Endothelial cell of umbilical vein (primary cell): ENCODE data around the gene TLR8. TPM values are rescaled to one million over a fixed set of nuclear protein-coding genes. Genes with fewer than 3 reads are reported as not detected.
A peak's percentile ranks its signal among the peaks of the same experiment; 100 is the strongest.

ENCODE experiments used
- BruUV-seq: library from RNA; stranded (reverse); fragments of 400-500 nt; replicated peaks from 2 replicates; lab custom pipeline; 2021; lab: Mats Ljungman, UMichigan
- CTCF ChIA-PET: fragments of 300-600, 350-600 bp; sonication (Branson Sonifier 250); formaldehyde crosslinking; loops from one replicate; lab custom pipeline; 2021; ENCODE audit warnings: antibody characterized with exemption, inconsistent platforms; lab: Charles Lee
- POLR2A ChIA-PET: fragments of 300-600, 350-600 bp; sonication (Branson Sonifier 250); formaldehyde crosslinking; loops from one replicate; lab custom pipeline; 2021; ENCODE audit warnings: antibody characterized with exemption, inconsistent platforms; lab: Charles Lee
- DNase-seq: peaks from one replicate; pipeline ENCODE4 v3.0.0-alpha.2; 2011; ENCODE audit warnings: low read depth, low spot score
- FAIRE-seq: peaks from 2 replicates; lab custom pipeline; 2011; peaks lifted over from hg19 to GRCh38; lab: Jason Lieb, UNC
- H2AFZ ChIP-seq: 2 replicates; pipeline ENCODE4 v1.6.0; 2012; ENCODE audit warnings: low read depth, low read length, control low read depth, inconsistent platforms
- H3K27ac ChIP-seq: 2 replicates; pipeline ENCODE4 v1.5.1; 2011; ENCODE audit warnings: low read depth, mild to moderate bottlenecking, control low read depth, low read length, moderate library complexity; ENCODE audit not compliant: insufficient read depth
- H3K27me3 ChIP-seq, 2 experiments: 2 replicates each; pipeline versions ENCODE4 v1.6.0 to v1.6.1; 2011; ENCODE audit warnings: low read length in 2 of 2, mixed read lengths in 1 of 2; ENCODE audit not compliant: control insufficient read depth in 2 of 2, insufficient read depth in 2 of 2
- H3K36me3 ChIP-seq, 2 experiments: 2 replicates in 1 of 2; 3 replicates in 1 of 2; pipeline ENCODE4 v1.5.1; 2011; ENCODE audit warnings: low read length in 2 of 2, mild to moderate bottlenecking in 1 of 2, moderate library complexity in 1 of 2; ENCODE audit not compliant: control insufficient read depth in 2 of 2, insufficient read depth in 2 of 2; ENCODE audit errors: extremely low read depth in 1 of 2
- H3K4me1 ChIP-seq: 3 replicates; pipeline ENCODE4 v1.5.1; 2011; ENCODE audit warnings: mild to moderate bottlenecking, low read length; ENCODE audit not compliant: control insufficient read depth, insufficient read depth; ENCODE audit errors: extremely low read depth
- H3K4me2 ChIP-seq: 2 replicates; pipeline ENCODE4 v1.6.1; 2011; ENCODE audit warnings: low read length, control low read depth, mixed read lengths; ENCODE audit not compliant: insufficient read depth
- H3K4me3 ChIP-seq, 3 experiments: fragments of 200-600 bp in 1 of 3; sonication (generic), shearing (Covaris generic) in 1 of 3; replicated peaks in 1 of 3; 2 replicates each; pipeline ENCODE4 v1.5.1; 2011 to 2016; ENCODE audit warnings: control low read depth in 3 of 3, low read length in 3 of 3, mild to moderate bottlenecking in 2 of 3, inconsistent platforms in 1 of 3, low read depth in 1 of 3, moderate library complexity in 1 of 3; ENCODE audit not compliant: insufficient read depth in 1 of 3
- H3K79me2 ChIP-seq: 2 replicates; pipeline ENCODE4 v1.6.0; 2012; ENCODE audit warnings: low read length, inconsistent platforms; ENCODE audit not compliant: control insufficient read depth, insufficient read depth
- H3K9ac ChIP-seq: replicated peaks from 2 replicates; pipeline ENCODE3; 2011; ENCODE audit warnings: low read length, control low read depth; ENCODE audit not compliant: insufficient read depth; ENCODE audit errors: extremely low read depth
- H3K9me1 ChIP-seq: replicated peaks from 3 replicates; pipeline ENCODE4 v1.6.0; 2011; ENCODE audit warnings: mild to moderate bottlenecking, low read length; ENCODE audit not compliant: control insufficient read depth, insufficient read depth; ENCODE audit errors: extremely low read depth
- H3K9me3 ChIP-seq: replicated peaks from 2 replicates; pipeline ENCODE4 v1.5.1; 2012; ENCODE audit warnings: low read length, inconsistent platforms; ENCODE audit not compliant: control insufficient read depth, insufficient read depth
- H4K20me1 ChIP-seq: replicated peaks from 2 replicates; pipeline ENCODE3; 2011; ENCODE audit warnings: mild to moderate bottlenecking, low read length; ENCODE audit not compliant: control insufficient read depth, insufficient read depth; ENCODE audit errors: extremely low read depth
- CTCF ChIP-seq, 2 donors: IDR thresholded peaks; 1 replicate in 1 of 2; 2 replicates in 1 of 2; pipeline ENCODE4 v1.5.1; 2011; ENCODE audit warnings: low read length in 2 of 2, mild to moderate bottlenecking in 2 of 2, moderate library complexity in 2 of 2, control low read depth in 1 of 2, inconsistent platforms in 1 of 2, low read depth in 1 of 2; ENCODE audit not compliant: insufficient read depth in 1 of 2; ENCODE audit errors: extremely low read depth in 1 of 2
- EZH2 ChIP-seq: IDR thresholded peaks from 2 replicates; pipeline ENCODE4 v1.6.1; 2012; ENCODE audit warnings: borderline replicate concordance, low read depth, mild to moderate bottlenecking, moderate library complexity, low read length, inconsistent platforms; ENCODE audit not compliant: severe bottlenecking
- FOS ChIP-seq: IDR thresholded peaks from 2 replicates; pipeline ENCODE4 v1.6.1; 2011; ENCODE audit warnings: mild to moderate bottlenecking, low read length, moderate library complexity, borderline replicate concordance; ENCODE audit not compliant: insufficient read depth
- GATA2 ChIP-seq: IDR thresholded peaks from 2 replicates; pipeline ENCODE4 v1.7.0; 2011; ENCODE audit warnings: low read depth, mild to moderate bottlenecking, moderate library complexity, mixed read lengths, low read length; ENCODE audit not compliant: insufficient read length, insufficient read depth
- JUN ChIP-seq: IDR thresholded peaks from 2 replicates; pipeline ENCODE4 v1.6.1; 2011; ENCODE audit warnings: borderline replicate concordance, low read depth; ENCODE audit not compliant: insufficient read length, insufficient read depth
- MAX ChIP-seq: IDR thresholded peaks from 2 replicates; pipeline ENCODE4 v1.6.1; 2011; ENCODE audit not compliant: insufficient read depth, insufficient read length
- MYC ChIP-seq: IDR thresholded peaks from one replicate; pipeline ENCODE4 v1.6.1; 2011; ENCODE audit warnings: mild to moderate bottlenecking, low read depth, low read length
- POLR2A ChIP-seq: IDR thresholded peaks from 2 replicates; pipeline ENCODE4 v1.6.1; 2012; ENCODE audit warnings: low read depth, mild to moderate bottlenecking, control low read depth, low read length
- POLR2AphosphoS5 ChIP-seq: IDR thresholded peaks from 2 replicates; pipeline ENCODE4 v1.6.1; 2012; ENCODE audit warnings: low read depth, mild to moderate bottlenecking, control low read depth, low read length, moderate library complexity; ENCODE audit not compliant: insufficient read depth
- dilution Hi-C: fragments of 300-500 bp; cut with MboI; formaldehyde crosslinking; loops from one replicate; pipeline ENCODE4 v1.15.0; 2019; ENCODE audit warnings: low sequenced_read_pairs; ENCODE audit not compliant: extremely low pct_ligation_motif_present
- intact Hi-C: fragments of 100-400 bp; cut with micrococcal nuclease; formaldehyde crosslinking; loops from one replicate; pipeline ENCODE4 v1.10.0; 2022
- polyA plus RNA-seq, 4 experiments: library from polyadenylated mRNA; depleted of rRNA in 3 of 4; stranded (reverse) in 3 of 4; unstranded in 1 of 4; fragments of >200 nt; gene quantifications; 2 replicates each; pipeline versions ENCODE4 v1.2.1 to v1.2.3, GENCODE V29; 2011 to 2012; ENCODE audit warnings: missing spikeins in 1 of 4
- total RNA-seq: library from RNA; stranded (reverse); gene quantifications from 2 replicates; pipeline ENCODE4 v1.2.3, GENCODE V29; 2021

Gene TLR8
- total and polyA plus RNA-seq, 2 donors (not counting 3 experiments of a cell fraction or from before 2014, with no cell fraction given) = not detected

GRCh38 chrX:12886545-12886944, 19.9 kb upstream of the TLR8 start:
- no peak overlapping the region for H3K4me2 ChIP-seq
- FAIRE-seq = no peak
- H3K36me3 ChIP-seq = no peaks in the 10 kb centered on the region
- DNase-seq = no peak
- TF ChIP-seq FOS = no peak
- CTCF ChIA-PET = no interaction called here
- intact Hi-C loops (no loop called here), dilution Hi-C loops (no loop called here)
- H3K79me2 ChIP-seq = no peaks in the 10 kb centered on the region
- no peaks in the 10 kb centered on the region for H4K20me1 ChIP-seq
- no peak overlapping the region for H3K4me3 ChIP-seq
- H3K27me3 ChIP-seq = no peaks in the 10 kb centered on the region
- no peak overlapping the region for H2AFZ ChIP-seq
- no peak overlapping the region for H3K27ac ChIP-seq
- H3K9me1 ChIP-seq = no peaks in the 10 kb centered on the region
- no TSS peak for BruUV-seq
- POLR2A ChIA-PET = no interaction called here
- no peaks in the 10 kb centered on the region for H3K4me1 ChIP-seq
- H3K9ac ChIP-seq = no peak overlapping the region
- H3K9me3 ChIP-seq = no peaks in the 10 kb centered on the region

GRCh38 chrX:12887141-12887540, 19.3 kb upstream of the TLR8 start:
- H3K9me3 ChIP-seq = no peaks in the 10 kb centered on the region
- H4K20me1 ChIP-seq = no peaks in the 10 kb centered on the region
- H3K4me1 ChIP-seq = no peaks in the 10 kb centered on the region
- intact Hi-C loops (no loop called here), dilution Hi-C loops (no loop called here)
- no peak overlapping the region for H3K4me2 ChIP-seq
- H3K27me3 ChIP-seq = no peaks in the 10 kb centered on the region
- H3K4me3 ChIP-seq = no peak overlapping the region
- no peaks in the 10 kb centered on the region for H3K36me3 ChIP-seq
- H3K9me1 ChIP-seq = no peaks in the 10 kb centered on the region
- no peaks in the 10 kb centered on the region for H3K79me2 ChIP-seq
- POLR2A ChIA-PET = no interaction called here
- no peak overlapping the region for H2AFZ ChIP-seq
- TF ChIP-seq POLR2AphosphoS5 = no peak
- TF ChIP-seq CTCF (IDR thresholded peaks at IDR 0.05; ENCODE audit: extremely low read depth in 1 of 2, insufficient read depth in 1 of 2, low read depth in 1 of 2, low read length in 2 of 2) = no peak
- no peak for TF ChIP-seq MAX
- no peak for TF ChIP-seq GATA2
- no peak for TF ChIP-seq POLR2A
- TF ChIP-seq MYC = no peak
- no peak for TF ChIP-seq FOS
- TF ChIP-seq EZH2 = no peak
- no peak for TF ChIP-seq JUN
- no peak for DNase-seq
- no TSS peak for BruUV-seq
- peak; percentile 15 for FAIRE-seq
- H3K27ac ChIP-seq = no peak overlapping the region
- no peak overlapping the region for H3K9ac ChIP-seq
- CTCF ChIA-PET = interaction anchor here (0.6 to 2.6 kb wide), 2 partner anchors 73 to 1363 kb away, joined by 3 to 6 read pairs; no protein-coding TSS in a partner anchor
